Measurements from ENCODE around the gene SLC4A4. TPM values are rescaled to one million over a fixed set of nuclear protein-coding genes. Genes with fewer than 3 reads are reported as not detected.

SLC4A4 gene
- total and polyA plus RNA-seq, 10 of the 15 experiments (the other 5 are each of a cell fraction or from before 2014, with no cell fraction given): 0.05 to 0.44 (median 0.18) TPM

DNA sequence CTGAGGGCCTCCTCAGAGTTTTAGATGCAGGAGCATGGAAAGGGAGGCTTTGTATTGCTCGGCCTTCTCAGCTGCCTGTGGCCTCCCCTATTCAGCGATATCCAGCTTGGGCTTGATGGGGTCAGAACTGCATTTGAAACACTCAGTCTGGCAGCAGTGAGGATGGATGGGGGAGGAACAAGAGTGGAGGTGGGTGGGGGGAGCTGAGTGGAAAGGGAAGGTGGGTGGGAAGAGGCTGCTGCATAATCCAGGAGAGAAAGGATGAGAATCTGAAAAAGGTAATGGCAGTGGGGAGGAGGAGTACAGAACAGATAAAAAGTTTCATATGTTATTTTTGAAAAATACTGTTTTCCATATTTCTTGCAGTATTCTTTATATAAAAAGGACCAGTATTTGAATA lies 202.7 kb downstream of the SLC4A4 start:
- TF ChIP-seq, protein P1, sequence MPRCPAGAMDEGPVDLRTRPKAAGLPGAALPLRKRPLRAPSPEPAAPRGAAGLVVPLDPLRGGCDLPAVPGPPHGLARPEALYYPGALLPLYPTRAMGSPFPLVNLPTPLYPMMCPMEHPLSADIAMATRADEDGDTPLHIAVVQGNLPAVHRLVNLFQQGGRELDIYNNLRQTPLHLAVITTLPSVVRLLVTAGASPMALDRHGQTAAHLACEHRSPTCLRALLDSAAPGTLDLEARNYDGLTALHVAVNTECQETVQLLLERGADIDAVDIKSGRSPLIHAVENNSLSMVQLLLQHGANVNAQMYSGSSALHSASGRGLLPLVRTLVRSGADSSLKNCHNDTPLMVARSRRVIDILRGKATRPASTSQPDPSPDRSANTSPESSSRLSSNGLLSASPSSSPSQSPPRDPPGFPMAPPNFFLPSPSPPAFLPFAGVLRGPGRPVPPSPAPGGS (IDR thresholded peaks at IDR 0.05; ENCODE audit: borderline replicate concordance, insufficient read depth, low read depth, low read length, poor library complexity, severe bottlenecking): no peak
- TF ChIP-seq STAT1 (conservative IDR thresholded peaks at IDR 0.05) (no peak), HCFC1 (IDR thresholded peaks at IDR 0.05; ENCODE audit: low read length) (no peak), ESRRA (IDR thresholded peaks at IDR 0.05; ENCODE audit: low read length) (no peak), CBX5 (IDR thresholded peaks at IDR 0.05; ENCODE audit: low read depth) (no peak), POLR2AphosphoS2 (IDR thresholded peaks at IDR 0.05; ENCODE audit: low read depth, low read length) (no peak), MYB (IDR thresholded peaks at IDR 0.05; ENCODE audit: borderline replicate concordance, low read depth, low read length) (no peak), PML (IDR thresholded peaks at IDR 0.05; ENCODE audit: low read length) (no peak), MEF2B (IDR thresholded peaks at IDR 0.05; ENCODE audit: partially characterized antibody, poor library complexity, severe bottlenecking) (no peak)
- TF ChIP-seq, protein P2, sequence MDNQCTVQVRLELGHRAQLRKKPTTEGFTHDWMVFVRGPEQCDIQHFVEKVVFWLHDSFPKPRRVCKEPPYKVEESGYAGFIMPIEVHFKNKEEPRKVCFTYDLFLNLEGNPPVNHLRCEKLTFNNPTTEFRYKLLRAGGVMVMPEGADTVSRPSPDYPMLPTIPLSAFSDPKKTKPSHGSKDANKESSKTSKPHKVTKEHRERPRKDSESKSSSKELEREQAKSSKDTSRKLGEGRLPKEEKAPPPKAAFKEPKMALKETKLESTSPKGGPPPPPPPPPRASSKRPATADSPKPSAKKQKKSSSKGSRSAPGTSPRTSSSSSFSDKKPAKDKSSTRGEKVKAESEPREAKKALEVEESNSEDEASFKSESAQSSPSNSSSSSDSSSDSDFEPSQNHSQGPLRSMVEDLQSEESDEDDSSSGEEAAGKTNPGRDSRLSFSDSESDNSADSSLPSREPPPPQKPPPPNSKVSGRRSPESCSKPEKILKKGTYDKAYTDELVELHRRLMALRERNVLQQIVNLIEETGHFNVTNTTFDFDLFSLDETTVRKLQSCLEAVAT (IDR thresholded peaks at IDR 0.05): no peak
- TF ChIP-seq, protein P3, sequence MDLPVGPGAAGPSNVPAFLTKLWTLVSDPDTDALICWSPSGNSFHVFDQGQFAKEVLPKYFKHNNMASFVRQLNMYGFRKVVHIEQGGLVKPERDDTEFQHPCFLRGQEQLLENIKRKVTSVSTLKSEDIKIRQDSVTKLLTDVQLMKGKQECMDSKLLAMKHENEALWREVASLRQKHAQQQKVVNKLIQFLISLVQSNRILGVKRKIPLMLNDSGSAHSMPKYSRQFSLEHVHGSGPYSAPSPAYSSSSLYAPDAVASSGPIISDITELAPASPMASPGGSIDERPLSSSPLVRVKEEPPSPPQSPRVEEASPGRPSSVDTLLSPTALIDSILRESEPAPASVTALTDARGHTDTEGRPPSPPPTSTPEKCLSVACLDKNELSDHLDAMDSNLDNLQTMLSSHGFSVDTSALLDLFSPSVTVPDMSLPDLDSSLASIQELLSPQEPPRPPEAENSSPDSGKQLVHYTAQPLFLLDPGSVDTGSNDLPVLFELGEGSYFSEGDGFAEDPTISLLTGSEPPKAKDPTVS (IDR thresholded peaks at IDR 0.05; ENCODE audit: low read depth, low read length): no peak
- TF ChIP-seq, protein P4, sequence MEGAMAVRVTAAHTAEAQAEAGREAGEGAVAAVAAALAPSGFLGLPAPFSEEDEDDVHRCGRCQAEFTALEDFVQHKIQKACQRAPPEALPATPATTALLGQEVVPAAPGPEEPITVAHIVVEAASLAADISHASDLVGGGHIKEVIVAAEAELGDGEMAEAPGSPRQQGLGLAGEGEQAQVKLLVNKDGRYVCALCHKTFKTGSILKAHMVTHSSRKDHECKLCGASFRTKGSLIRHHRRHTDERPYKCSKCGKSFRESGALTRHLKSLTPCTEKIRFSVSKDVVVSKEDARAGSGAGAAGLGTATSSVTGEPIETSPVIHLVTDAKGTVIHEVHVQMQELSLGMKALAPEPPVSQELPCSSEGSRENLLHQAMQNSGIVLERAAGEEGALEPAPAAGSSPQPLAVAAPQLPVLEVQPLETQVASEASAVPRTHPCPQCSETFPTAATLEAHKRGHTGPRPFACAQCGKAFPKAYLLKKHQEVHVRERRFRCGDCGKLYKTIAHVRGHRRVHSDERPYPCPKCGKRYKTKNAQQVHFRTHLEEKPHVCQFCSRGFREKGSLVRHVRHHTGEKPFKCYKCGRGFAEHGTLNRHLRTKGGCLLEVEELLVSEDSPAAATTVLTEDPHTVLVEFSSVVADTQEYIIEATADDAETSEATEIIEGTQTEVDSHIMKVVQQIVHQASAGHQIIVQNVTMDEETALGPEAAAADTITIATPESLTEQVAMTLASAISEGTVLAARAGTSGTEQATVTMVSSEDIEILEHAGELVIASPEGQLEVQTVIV (IDR thresholded peaks at IDR 0.05; ENCODE audit: borderline replicate concordance, partially characterized antibody): no peak
- TF ChIP-seq, protein P5, sequence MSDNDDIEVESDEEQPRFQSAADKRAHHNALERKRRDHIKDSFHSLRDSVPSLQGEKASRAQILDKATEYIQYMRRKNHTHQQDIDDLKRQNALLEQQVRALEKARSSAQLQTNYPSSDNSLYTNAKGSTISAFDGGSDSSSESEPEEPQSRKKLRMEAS (IDR thresholded peaks at IDR 0.05; ENCODE audit: low read depth, low read length): no peak
- Histone ChIP-seq H3K4me1 (ENCODE audit: control insufficient read depth, insufficient read depth, low read length) (no peaks in the 10 kb centered on the region), H3K9me3 (replicated peaks; ENCODE audit: control insufficient read depth, insufficient read depth, low read length) (no peaks in the 10 kb centered on the region), H2AFZ (ENCODE audit: control insufficient read depth, low read depth, low read length) (no peak overlapping the region), H3K36me3 (ENCODE audit: control insufficient read depth in 2 of 2, insufficient read depth in 2 of 2, low read length in 1 of 2) (no peaks in the 10 kb centered on the region), H3K4me3 (no peak overlapping the region), H3K27me3 (replicated peaks in 1 of 2; ENCODE audit: control insufficient read depth in 2 of 2, insufficient read depth in 2 of 2, low read length in 1 of 2) (no peaks in the 10 kb centered on the region), H3K79me2 (ENCODE audit: control insufficient read depth, insufficient read depth, low read length) (no peaks in the 10 kb centered on the region), H3K27ac (ENCODE audit: control insufficient read depth, insufficient read depth) (no peak overlapping the region), H4K20me1 (ENCODE audit: control insufficient read depth, insufficient read depth) (no peaks in the 10 kb centered on the region), H3K4me2 (ENCODE audit: control insufficient read depth, insufficient read depth) (no peak overlapping the region), H3K9ac (ENCODE audit: control insufficient read depth, insufficient read depth, low read length) (no peak overlapping the region)
- in situ Hi-C loops (cut with MboI): no loop called here
- 0% methylated on average over 2 of the region's 2 CpGs for WGBS (ENCODE audit: insufficient coverage, insufficient replicate concordance, low lambda C conversion rate, missing lambda C conversion rate)
- SMC1A ChIA-PET (ENCODE audit: uncharacterized antibody, unreplicated experiment): interaction anchor here (1.6 kb wide), 1 partner anchor 282 kb away, joined by 3 read pairs; no protein-coding TSS in a partner anchor
- RAD21 ChIA-PET (ENCODE audit: unreplicated experiment): no interaction called here
- DNase-seq (ENCODE audit: low read depth, low spot score) (no peak), FAIRE-seq (no peak), ATAC-seq (no peak)
- CTCF ChIA-PET: no interaction called here
- POLR2A ChIA-PET: no interaction called here
- BruUV-seq (replicated peaks): no TSS peak
- intact Hi-C loops (cut with micrococcal nuclease; ENCODE audit: unreplicated experiment): no loop called here

Data from GM12878 (cell line).